ENCODE data around the gene NFASC.

GRCh38 chr1:204858363-204858821 is 12.3 kb upstream of the NFASC start:
- TF ChIP-seq, protein P1, sequence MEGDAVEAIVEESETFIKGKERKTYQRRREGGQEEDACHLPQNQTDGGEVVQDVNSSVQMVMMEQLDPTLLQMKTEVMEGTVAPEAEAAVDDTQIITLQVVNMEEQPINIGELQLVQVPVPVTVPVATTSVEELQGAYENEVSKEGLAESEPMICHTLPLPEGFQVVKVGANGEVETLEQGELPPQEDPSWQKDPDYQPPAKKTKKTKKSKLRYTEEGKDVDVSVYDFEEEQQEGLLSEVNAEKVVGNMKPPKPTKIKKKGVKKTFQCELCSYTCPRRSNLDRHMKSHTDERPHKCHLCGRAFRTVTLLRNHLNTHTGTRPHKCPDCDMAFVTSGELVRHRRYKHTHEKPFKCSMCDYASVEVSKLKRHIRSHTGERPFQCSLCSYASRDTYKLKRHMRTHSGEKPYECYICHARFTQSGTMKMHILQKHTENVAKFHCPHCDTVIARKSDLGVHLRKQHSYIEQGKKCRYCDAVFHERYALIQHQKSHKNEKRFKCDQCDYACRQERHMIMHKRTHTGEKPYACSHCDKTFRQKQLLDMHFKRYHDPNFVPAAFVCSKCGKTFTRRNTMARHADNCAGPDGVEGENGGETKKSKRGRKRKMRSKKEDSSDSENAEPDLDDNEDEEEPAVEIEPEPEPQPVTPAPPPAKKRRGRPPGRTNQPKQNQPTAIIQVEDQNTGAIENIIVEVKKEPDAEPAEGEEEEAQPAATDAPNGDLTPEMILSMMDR (conservative IDR thresholded peaks at IDR 0.05; ENCODE audit: low read depth in 2 of 2) = no peak
- no peak for TF ChIP-seq EZH2 (IDR thresholded peaks at IDR 0.05; ENCODE audit: low read depth, unreplicated experiment)
- TF ChIP-seq POLR2AphosphoS5 (IDR thresholded peaks at IDR 0.05; ENCODE audit: low read depth) = no peak
- TF ChIP-seq, protein P2, sequence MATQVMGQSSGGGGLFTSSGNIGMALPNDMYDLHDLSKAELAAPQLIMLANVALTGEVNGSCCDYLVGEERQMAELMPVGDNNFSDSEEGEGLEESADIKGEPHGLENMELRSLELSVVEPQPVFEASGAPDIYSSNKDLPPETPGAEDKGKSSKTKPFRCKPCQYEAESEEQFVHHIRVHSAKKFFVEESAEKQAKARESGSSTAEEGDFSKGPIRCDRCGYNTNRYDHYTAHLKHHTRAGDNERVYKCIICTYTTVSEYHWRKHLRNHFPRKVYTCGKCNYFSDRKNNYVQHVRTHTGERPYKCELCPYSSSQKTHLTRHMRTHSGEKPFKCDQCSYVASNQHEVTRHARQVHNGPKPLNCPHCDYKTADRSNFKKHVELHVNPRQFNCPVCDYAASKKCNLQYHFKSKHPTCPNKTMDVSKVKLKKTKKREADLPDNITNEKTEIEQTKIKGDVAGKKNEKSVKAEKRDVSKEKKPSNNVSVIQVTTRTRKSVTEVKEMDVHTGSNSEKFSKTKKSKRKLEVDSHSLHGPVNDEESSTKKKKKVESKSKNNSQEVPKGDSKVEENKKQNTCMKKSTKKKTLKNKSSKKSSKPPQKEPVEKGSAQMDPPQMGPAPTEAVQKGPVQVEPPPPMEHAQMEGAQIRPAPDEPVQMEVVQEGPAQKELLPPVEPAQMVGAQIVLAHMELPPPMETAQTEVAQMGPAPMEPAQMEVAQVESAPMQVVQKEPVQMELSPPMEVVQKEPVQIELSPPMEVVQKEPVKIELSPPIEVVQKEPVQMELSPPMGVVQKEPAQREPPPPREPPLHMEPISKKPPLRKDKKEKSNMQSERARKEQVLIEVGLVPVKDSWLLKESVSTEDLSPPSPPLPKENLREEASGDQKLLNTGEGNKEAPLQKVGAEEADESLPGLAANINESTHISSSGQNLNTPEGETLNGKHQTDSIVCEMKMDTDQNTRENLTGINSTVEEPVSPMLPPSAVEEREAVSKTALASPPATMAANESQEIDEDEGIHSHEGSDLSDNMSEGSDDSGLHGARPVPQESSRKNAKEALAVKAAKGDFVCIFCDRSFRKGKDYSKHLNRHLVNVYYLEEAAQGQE (IDR thresholded peaks at IDR 0.05; ENCODE audit: unreplicated experiment) = no peak
- no peak for TF ChIP-seq ETS1 (IDR thresholded peaks at IDR 0.05)
- no peak for TF ChIP-seq STAT1 (IDR thresholded peaks at IDR 0.05; ENCODE audit: unreplicated experiment)
- no peak for TF ChIP-seq CREB1 (CRISPR knock-in tag; IDR thresholded peaks at IDR 0.05; ENCODE audit: low read depth)
- TF ChIP-seq NANOG (IDR thresholded peaks at IDR 0.05; ENCODE audit: borderline replicate concordance) = no peak
- no peak for TF ChIP-seq JUNB (IDR thresholded peaks at IDR 0.05; ENCODE audit: unreplicated experiment)
- TF ChIP-seq ZNF114 (CRISPR knock-in tag; IDR thresholded peaks at IDR 0.05) = no peak
- TF ChIP-seq EZH2phosphoT487 (IDR thresholded peaks at IDR 0.05; ENCODE audit: unreplicated experiment) = no peak
- no peak for TF ChIP-seq ZNF331 (CRISPR knock-in tag; IDR thresholded peaks at IDR 0.05; ENCODE audit: low read depth)
- TF ChIP-seq, protein P3, sequence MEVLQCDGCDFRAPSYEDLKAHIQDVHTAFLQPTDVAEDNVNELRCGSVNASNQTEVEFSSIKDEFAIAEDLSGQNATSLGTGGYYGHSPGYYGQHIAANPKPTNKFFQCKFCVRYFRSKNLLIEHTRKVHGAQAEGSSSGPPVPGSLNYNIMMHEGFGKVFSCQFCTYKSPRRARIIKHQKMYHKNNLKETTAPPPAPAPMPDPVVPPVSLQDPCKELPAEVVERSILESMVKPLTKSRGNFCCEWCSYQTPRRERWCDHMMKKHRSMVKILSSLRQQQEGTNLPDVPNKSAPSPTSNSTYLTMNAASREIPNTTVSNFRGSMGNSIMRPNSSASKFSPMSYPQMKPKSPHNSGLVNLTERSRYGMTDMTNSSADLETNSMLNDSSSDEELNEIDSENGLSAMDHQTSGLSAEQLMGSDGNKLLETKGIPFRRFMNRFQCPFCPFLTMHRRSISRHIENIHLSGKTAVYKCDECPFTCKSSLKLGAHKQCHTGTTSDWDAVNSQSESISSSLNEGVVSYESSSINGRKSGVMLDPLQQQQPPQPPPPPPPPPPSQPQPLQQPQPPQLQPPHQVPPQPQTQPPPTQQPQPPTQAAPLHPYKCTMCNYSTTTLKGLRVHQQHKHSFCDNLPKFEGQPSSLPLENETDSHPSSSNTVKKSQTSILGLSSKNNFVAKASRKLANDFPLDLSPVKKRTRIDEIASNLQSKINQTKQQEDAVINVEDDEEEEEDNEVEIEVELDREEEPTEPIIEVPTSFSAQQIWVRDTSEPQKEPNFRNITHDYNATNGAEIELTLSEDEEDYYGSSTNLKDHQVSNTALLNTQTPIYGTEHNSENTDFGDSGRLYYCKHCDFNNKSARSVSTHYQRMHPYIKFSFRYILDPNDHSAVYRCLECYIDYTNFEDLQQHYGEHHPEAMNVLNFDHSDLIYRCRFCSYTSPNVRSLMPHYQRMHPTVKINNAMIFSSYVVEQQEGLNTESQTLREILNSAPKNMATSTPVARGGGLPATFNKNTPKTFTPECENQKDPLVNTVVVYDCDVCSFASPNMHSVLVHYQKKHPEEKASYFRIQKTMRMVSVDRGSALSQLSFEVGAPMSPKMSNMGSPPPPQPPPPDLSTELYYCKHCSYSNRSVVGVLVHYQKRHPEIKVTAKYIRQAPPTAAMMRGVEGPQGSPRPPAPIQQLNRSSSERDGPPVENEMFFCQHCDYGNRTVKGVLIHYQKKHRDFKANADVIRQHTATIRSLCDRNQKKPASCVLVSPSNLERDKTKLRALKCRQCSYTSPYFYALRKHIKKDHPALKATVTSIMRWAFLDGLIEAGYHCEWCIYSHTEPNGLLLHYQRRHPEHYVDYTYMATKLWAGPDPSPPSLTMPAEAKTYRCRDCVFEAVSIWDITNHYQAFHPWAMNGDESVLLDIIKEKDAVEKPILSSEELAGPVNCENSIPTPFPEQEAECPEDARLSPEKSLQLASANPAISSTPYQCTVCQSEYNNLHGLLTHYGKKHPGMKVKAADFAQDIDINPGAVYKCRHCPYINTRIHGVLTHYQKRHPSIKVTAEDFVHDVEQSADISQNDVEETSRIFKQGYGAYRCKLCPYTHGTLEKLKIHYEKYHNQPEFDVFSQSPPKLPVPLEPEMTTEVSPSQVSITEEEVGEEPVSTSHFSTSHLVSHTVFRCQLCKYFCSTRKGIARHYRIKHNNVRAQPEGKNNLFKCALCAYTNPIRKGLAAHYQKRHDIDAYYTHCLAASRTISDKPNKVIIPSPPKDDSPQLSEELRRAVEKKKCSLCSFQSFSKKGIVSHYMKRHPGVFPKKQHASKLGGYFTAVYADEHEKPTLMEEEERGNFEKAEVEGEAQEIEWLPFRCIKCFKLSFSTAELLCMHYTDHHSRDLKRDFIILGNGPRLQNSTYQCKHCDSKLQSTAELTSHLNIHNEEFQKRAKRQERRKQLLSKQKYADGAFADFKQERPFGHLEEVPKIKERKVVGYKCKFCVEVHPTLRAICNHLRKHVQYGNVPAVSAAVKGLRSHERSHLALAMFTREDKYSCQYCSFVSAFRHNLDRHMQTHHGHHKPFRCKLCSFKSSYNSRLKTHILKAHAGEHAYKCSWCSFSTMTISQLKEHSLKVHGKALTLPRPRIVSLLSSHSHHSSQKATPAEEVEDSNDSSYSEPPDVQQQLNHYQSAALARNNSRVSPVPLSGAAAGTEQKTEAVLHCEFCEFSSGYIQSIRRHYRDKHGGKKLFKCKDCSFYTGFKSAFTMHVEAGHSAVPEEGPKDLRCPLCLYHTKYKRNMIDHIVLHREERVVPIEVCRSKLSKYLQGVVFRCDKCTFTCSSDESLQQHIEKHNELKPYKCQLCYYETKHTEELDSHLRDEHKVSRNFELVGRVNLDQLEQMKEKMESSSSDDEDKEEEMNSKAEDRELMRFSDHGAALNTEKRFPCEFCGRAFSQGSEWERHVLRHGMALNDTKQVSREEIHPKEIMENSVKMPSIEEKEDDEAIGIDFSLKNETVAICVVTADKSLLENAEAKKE (CRISPR knock-in tag; IDR thresholded peaks at IDR 0.05) = no peak
